HK-2 (cell line): Measurements from ENCODE around the gene POTED.
"Not testable (repeated sequence)": the region's sequence is repeated elsewhere in the genome, so short reads cannot be mapped to it uniquely, and the experiment has no call there.

Experiments
- DNase-seq: peaks from one replicate; pipeline ENCODE4 v3.0.0-alpha.2; 2018; ENCODE audit not compliant: unreplicated experiment

Gene POTED

DNA sequence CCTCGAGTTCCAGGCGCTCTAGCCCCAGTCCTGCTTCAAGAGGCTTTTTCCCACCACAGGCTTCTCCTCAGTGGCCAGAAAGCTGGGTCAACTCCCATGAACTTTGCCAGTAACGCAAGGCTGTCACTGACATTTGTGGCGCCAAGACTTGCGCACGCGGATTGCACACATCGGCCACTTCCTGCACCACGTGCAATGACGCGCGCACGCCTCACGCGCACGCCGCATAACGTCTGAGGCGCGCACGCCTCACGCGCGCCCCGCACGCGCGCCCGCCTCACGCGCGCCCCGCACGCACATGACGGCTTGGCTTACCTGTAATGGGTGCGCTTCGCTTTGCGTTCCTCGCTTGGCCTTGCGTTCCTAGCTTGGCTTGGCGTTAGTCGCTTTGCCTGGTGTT is at the start of gene POTED:
Gene POTED, plus strand, starts transcription at position 301 of the 400 bp plus-strand sequence. CDS start 452 bp downstream, outside the sequence.
- DNase-seq = not testable (repeated sequence)

- DNase-seq = not testable (repeated sequence)
Observed at GRCh38 chr21:13650101-13650500, 40.5 kb downstream of the POTED start.

DNA sequence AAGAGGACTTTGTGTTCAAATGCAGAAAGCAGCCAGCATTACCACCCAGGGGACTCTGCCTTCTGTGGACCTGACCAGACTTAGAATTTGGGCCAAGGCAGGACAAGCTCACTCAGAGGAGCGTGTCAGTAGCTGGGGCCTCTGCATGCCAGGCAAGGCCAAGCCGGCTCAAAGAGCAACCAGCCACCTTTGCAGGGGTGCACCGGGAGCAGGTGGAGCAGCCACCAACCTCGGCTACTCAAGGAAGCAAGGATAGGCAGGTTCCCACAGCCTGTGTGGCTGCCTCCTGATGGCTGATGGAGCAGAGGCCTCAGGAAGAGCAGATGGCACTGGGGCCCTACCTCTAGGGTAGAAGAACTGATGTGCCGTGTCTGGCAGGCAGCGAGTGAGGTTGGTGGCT is 42.2 kb downstream of the POTED start:
- DNase-seq = not testable (repeated sequence)
